Karpas-422 (cell line): ENCODE results near the gene CCT5. TPM values are rescaled to one million over a fixed set of nuclear protein-coding genes. Genes with fewer than 3 reads are reported as not detected.

Experiments used
- DNase-seq: peaks from one replicate; pipeline ENCODE4 v3.0.0-alpha.2; 2015
- H2AFZ ChIP-seq: fragments of 200-600 bp; sonication (generic); 2 replicates; pipeline ENCODE4 v1.6.1; 2014; ENCODE audit warnings: antibody characterized with exemption, low read length, mixed read lengths
- H3K27ac ChIP-seq: fragments of 200-600 bp; sonication (generic); 2 replicates; pipeline ENCODE4 v1.5.1; 2014; ENCODE audit warnings: mild to moderate bottlenecking, low read length, moderate library complexity
- H3K27me3 ChIP-seq: fragments of 200-600 bp; sonication (generic); 2 replicates; pipeline ENCODE4 v1.6.1; 2014; ENCODE audit warnings: low read length, mixed read lengths
- H3K36me3 ChIP-seq: fragments of 200-600 bp; sonication (generic); 2 replicates; pipeline ENCODE4 v1.6.1; 2014; ENCODE audit warnings: low read length, mixed read lengths; ENCODE audit not compliant: insufficient read depth
- H3K4me1 ChIP-seq: fragments of 200-600 bp; sonication (generic); 2 replicates; pipeline ENCODE4 v1.6.1; 2014; ENCODE audit warnings: mild to moderate bottlenecking, low read length, mixed read lengths
- H3K4me2 ChIP-seq: fragments of 200-600 bp; sonication (generic); 2 replicates; pipeline ENCODE4 v1.6.1; 2014; ENCODE audit warnings: low read length, low read depth, mild to moderate bottlenecking; ENCODE audit not compliant: poor library complexity, severe bottlenecking
- H3K4me3 ChIP-seq: fragments of 200-600 bp; sonication (generic); 2 replicates; pipeline ENCODE4 v1.5.1; 2014; ENCODE audit warnings: mild to moderate bottlenecking, antibody characterized with exemption, low read length, mixed read lengths
- H3K79me2 ChIP-seq: fragments of 200-600 bp; sonication (generic); 2 replicates; pipeline ENCODE4 v1.6.1; 2014; ENCODE audit warnings: mild to moderate bottlenecking, low read length, mixed read lengths
- H3K9ac ChIP-seq: fragments of 200-600 bp; sonication (generic); 2 replicates; pipeline ENCODE4 v1.6.0; 2014; ENCODE audit warnings: low read length
- H3K9me2 ChIP-seq: fragments of 200-600 bp; sonication (generic), shearing (Covaris generic); replicated peaks from 2 replicates; pipeline ENCODE4 v1.6.0; 2014; ENCODE audit warnings: mild to moderate bottlenecking, low read length, moderate library complexity; ENCODE audit not compliant: insufficient read depth
- H3K9me3 ChIP-seq: fragments of 300-700, 200-600 bp; sonication (generic); 2 replicates; pipeline ENCODE4 v1.6.1; 2014; ENCODE audit warnings: low read length, mixed read lengths
- H4K20me1 ChIP-seq: fragments of 200-600 bp; sonication (generic); 2 replicates; pipeline ENCODE4 v1.6.1; 2014; ENCODE audit warnings: mild to moderate bottlenecking, antibody characterized with exemption, low read length, low read depth; ENCODE audit not compliant: insufficient read depth
- total RNA-seq: library from RNA; depleted of rRNA; stranded (reverse); fragments of >200 nt; shearing (Covaris generic); gene quantifications from 2 replicates; pipeline ENCODE4 v1.2.3, GENCODE V29; 2014; ENCODE audit warnings: low replicate concordance

The CCT5 gene
- total RNA-seq, 1 experiment from 2014 or later, result 319 TPM

DNA sequence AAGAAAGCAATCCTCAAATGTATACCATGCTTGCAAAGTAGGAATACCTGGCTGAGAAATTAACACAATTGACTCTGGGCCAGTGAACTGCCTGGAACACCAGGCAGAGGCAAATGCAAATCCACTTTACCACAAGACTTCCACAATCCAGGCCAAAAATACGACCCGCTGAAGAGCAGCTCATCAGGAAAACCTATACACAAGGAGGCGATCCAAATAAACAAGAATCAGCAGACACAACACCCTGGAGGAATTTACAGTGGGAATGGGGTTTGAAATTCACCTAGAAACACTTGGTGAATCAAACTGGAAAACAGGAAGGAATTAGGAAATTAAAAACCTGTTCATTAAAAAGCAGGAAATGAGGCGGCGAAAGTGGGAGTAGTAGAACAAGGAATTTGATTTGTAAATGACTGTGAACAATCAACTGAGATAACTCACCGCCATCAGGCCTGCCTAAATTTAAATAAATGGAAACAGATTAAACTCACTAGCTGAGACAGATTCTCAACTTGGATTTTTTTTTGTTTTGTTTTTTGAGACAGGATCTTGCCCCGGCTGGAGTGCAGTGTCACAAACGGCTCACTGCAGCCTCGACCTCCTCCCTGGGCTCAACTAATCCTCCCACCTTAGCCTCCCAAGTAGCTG is 41.7 kb downstream of the CCT5 start:
- Histone ChIP-seq H3K27me3 (no peaks in the 10 kb centered on the region), H3K9ac (no peak overlapping the region), H3K27ac (no peak overlapping the region), H3K79me2 (no peaks in the 10 kb centered on the region), H2AFZ (no peak overlapping the region), H3K4me3 (no peak overlapping the region), H3K9me2 (no peaks in the 10 kb centered on the region), H4K20me1 (no peaks in the 10 kb centered on the region), H3K4me2 (no peak overlapping the region), H3K9me3 (no peaks in the 10 kb centered on the region), H3K4me1 (peaks cover 19% of the 10 kb centered on the region), H3K36me3 (no peaks in the 10 kb centered on the region)
- peak; percentile 27 for DNase-seq

GRCh38 chr5:10293907-10294662 is 44.0 kb downstream of the CCT5 start:
- H3K9me2 ChIP-seq, result no peaks in the 10 kb centered on the region
- no peak overlapping the region for H3K4me3 ChIP-seq
- H3K4me1 ChIP-seq, result peaks cover 7% of the 10 kb centered on the region
- H3K27ac ChIP-seq, result no peak overlapping the region
- no peaks in the 10 kb centered on the region for H3K27me3 ChIP-seq
- no peak overlapping the region for H3K9ac ChIP-seq
- DNase-seq, result peak; percentile 31
- H2AFZ ChIP-seq, result no peak overlapping the region
- no peaks in the 10 kb centered on the region for H4K20me1 ChIP-seq
- H3K36me3 ChIP-seq, result no peaks in the 10 kb centered on the region
- H3K4me2 ChIP-seq, result no peak overlapping the region
- H3K9me3 ChIP-seq, result no peaks in the 10 kb centered on the region
- H3K79me2 ChIP-seq, result no peaks in the 10 kb centered on the region

DNA sequence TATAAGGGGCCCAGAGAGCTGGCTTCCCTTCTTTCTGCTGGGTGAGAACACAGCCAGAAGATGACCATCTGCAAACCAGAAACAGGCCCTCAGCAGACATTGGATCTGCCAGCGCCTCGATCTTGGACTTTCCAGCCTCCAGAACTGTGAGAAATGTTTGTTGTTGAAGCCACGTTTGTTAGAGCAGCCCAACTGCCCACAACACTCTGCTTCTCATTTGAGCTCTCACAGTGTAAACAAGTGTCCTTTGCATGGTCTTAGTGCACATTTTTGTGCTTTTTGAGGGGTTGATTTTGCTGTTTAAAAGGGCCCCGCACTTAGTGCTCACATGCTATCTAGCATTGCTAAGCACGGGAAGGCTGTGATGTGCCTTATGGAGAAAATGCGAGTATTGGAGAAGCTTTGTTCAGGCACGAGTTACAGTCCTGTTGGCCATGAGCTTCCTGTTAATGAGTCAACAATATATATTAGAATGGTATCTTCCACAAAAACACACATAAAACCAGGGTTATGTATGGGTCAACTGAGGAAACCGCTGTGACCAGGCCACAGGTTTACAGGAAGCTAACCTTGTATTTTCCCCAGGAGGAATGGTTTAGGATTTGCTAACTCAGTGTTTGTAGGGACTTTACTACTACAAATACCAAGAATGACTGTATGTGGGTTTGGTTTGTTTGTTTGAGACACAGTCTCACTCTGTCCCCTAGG is 45.7 kb downstream of the CCT5 start:
- Histone ChIP-seq H3K4me2 (no peak overlapping the region), H3K79me2 (no peaks in the 10 kb centered on the region), H3K27ac (no peak overlapping the region)

DNA sequence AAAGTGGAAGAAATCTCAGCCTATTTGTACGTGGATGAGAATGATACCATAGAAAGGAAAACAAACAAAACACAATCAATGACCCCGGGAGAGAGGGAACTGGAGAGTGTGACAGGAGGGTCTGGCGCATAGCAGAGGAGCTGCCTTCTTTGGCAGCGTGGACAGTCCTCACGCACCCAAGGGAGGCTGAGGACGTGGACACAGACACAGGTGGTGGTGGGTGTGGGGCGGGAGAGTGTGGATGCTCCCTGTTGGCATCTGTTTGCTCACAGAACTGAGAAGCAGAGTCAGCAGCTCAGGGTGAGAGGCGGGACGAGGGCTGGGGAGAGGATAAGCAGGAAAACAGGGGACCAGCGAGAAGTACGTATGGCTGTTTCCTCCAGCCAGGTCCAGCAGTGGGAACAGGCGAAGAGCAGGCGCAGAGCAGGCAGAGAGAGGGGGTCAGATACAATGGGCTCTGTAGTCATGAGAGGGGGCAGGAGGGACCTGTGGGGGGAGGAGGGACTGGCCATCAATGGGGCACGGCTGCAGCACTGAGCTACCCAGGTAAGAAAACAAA is 47.6 kb downstream of the CCT5 start:
- H3K36me3 ChIP-seq, result no peaks in the 10 kb centered on the region
- no peak overlapping the region for H3K4me3 ChIP-seq
- H3K9me3 ChIP-seq, result no peaks in the 10 kb centered on the region
- no peak for DNase-seq
- no peaks in the 10 kb centered on the region for H3K79me2 ChIP-seq
- H3K4me1 ChIP-seq, result no peaks in the 10 kb centered on the region
- no peaks in the 10 kb centered on the region for H4K20me1 ChIP-seq
- H3K27ac ChIP-seq, result no peak overlapping the region
- H2AFZ ChIP-seq, result no peak overlapping the region
- no peaks in the 10 kb centered on the region for H3K27me3 ChIP-seq
- no peaks in the 10 kb centered on the region for H3K9me2 ChIP-seq
- no peak overlapping the region for H3K9ac ChIP-seq
- H3K4me2 ChIP-seq, result no peak overlapping the region

More for the DNA sequence above, 45.7 kb downstream of the CCT5 start:
- Histone ChIP-seq H3K27me3 (no peaks in the 10 kb centered on the region), H4K20me1 (no peaks in the 10 kb centered on the region), H3K4me3 (no peak overlapping the region), H3K9me2 (no peaks in the 10 kb centered on the region), H3K9me3 (no peaks in the 10 kb centered on the region), H3K4me1 (peaks cover 7% of the 10 kb centered on the region), H2AFZ (no peak overlapping the region), H3K36me3 (no peaks in the 10 kb centered on the region), H3K9ac (no peak overlapping the region)
- no peak for DNase-seq

GRCh38 chr5:10300246-10300645 is 50.2 kb downstream of the CCT5 start:
- Histone ChIP-seq H3K4me1 (no peaks in the 10 kb centered on the region), H3K27me3 (no peaks in the 10 kb centered on the region), H4K20me1 (no peaks in the 10 kb centered on the region), H3K9ac (no peak overlapping the region), H2AFZ (no peak overlapping the region), H3K4me3 (no peak overlapping the region), H3K9me2 (no peaks in the 10 kb centered on the region), H3K36me3 (no peaks in the 10 kb centered on the region), H3K9me3 (no peaks in the 10 kb centered on the region), H3K79me2 (no peaks in the 10 kb centered on the region), H3K4me2 (no peak overlapping the region), H3K27ac (no peak overlapping the region)
- DNase-seq, result no peak

GRCh38 chr5:10301266-10301665 is 51.2 kb downstream of the CCT5 start:
- Histone ChIP-seq H3K4me1 (no peaks in the 10 kb centered on the region), H3K9ac (no peak overlapping the region), H3K27ac (no peak overlapping the region), H3K9me2 (no peaks in the 10 kb centered on the region), H3K4me2 (no peak overlapping the region), H4K20me1 (no peaks in the 10 kb centered on the region), H3K27me3 (no peaks in the 10 kb centered on the region), H3K9me3 (no peaks in the 10 kb centered on the region), H3K79me2 (no peaks in the 10 kb centered on the region), H3K4me3 (no peak overlapping the region), H2AFZ (no peak overlapping the region), H3K36me3 (no peaks in the 10 kb centered on the region)
- DNase-seq, result no peak

DNA sequence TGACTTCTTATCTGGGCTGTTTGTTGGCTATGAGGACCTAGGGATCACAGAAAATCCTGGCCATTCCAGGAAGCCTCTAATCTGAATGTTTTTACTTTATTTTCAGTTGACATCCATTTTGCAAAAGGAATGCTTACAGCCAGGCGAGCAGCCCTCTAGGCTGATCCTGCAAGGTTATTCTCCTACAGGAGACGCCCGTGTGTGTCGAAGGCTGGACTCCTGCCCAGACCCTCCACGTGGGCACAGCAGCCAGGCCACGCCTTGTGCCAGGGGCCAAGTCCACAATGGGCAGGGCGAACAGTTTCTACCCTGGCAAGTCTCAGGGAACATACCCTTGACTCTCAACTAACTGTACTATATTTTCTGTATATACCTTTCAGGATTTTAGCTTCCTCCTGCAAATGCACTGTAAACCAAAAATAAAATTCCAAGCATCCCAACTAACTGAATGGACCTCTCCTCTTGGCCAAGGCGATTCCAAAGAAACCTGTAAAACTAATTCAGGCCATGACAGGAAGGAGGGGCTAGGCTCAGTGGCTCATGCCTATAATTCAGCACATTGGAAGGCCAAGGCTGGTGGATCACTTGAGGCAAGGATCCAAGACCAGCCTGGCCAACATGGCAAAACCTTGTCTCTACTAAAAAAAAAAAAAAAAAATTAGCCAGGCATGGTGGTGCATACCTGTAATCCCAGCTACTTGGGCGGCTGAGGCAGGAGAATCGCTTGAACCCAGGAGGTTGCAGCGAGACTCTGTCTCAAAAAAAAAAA is 51.9 kb downstream of the CCT5 start:
- no peaks in the 10 kb centered on the region for H3K9me2 ChIP-seq
- H3K4me1 ChIP-seq, result no peaks in the 10 kb centered on the region
- H3K27me3 ChIP-seq, result no peaks in the 10 kb centered on the region
- no peak overlapping the region for H2AFZ ChIP-seq
- H3K27ac ChIP-seq, result no peak overlapping the region
- H3K9ac ChIP-seq, result no peak overlapping the region
- H3K36me3 ChIP-seq, result no peaks in the 10 kb centered on the region
- H4K20me1 ChIP-seq, result no peaks in the 10 kb centered on the region
- no peak overlapping the region for H3K4me2 ChIP-seq
- no peaks in the 10 kb centered on the region for H3K9me3 ChIP-seq
- H3K4me3 ChIP-seq, result no peak overlapping the region
- no peaks in the 10 kb centered on the region for H3K79me2 ChIP-seq
- no peak for DNase-seq
